Measurements from ENCODE around the gene FAM118B.

- no peak for TF ChIP-seq CTCF (conservative IDR thresholded peaks at IDR 0.05; ENCODE audit: low read length)
- TF ChIP-seq EZH2phosphoT487 (IDR thresholded peaks at IDR 0.05; ENCODE audit: borderline replicate concordance), result no peak
These were observed 34.6 kb upstream of the FAM118B start for GRCh38 chr11:126176853-126177470.

Measured in Loucy (cell line).